Gastrocnemius medialis (tissue), 4 donors: ENCODE results near the gene NAV3.

Experiments
- POLR2A ChIP-seq, 2 donors: fragments of 450-650 bp; IDR thresholded peaks; one replicate each; pipeline ENCODE4 v1.6.1; 2017; ENCODE audit warnings: antibody characterized with exemption in 2 of 2, mild to moderate bottlenecking in 2 of 2, moderate library complexity in 2 of 2
- TF ChIP-seq, protein P1 (sequence below), 5 experiments: fragments of 450-650 bp in 3 of 5; fragments of 200-600 bp in 2 of 5; sonication (generic) in 2 of 5; IDR thresholded peaks in 4 of 5; conservative IDR thresholded peaks in 1 of 5; 1 replicate in 4 of 5; 2 replicates in 1 of 5; pipeline ENCODE4 v1.5.1; 2016 to 2019; ENCODE audit warnings: antibody characterized with exemption in 5 of 5, mild to moderate bottlenecking in 3 of 5, moderate library complexity in 3 of 5

- no peak for TF ChIP-seq POLR2A (IDR thresholded peaks at IDR 0.05)
- TF ChIP-seq, protein P1, sequence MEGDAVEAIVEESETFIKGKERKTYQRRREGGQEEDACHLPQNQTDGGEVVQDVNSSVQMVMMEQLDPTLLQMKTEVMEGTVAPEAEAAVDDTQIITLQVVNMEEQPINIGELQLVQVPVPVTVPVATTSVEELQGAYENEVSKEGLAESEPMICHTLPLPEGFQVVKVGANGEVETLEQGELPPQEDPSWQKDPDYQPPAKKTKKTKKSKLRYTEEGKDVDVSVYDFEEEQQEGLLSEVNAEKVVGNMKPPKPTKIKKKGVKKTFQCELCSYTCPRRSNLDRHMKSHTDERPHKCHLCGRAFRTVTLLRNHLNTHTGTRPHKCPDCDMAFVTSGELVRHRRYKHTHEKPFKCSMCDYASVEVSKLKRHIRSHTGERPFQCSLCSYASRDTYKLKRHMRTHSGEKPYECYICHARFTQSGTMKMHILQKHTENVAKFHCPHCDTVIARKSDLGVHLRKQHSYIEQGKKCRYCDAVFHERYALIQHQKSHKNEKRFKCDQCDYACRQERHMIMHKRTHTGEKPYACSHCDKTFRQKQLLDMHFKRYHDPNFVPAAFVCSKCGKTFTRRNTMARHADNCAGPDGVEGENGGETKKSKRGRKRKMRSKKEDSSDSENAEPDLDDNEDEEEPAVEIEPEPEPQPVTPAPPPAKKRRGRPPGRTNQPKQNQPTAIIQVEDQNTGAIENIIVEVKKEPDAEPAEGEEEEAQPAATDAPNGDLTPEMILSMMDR (IDR thresholded peaks at IDR 0.05 in 4 of 5, conservative IDR thresholded peaks at IDR 0.05 in 1 of 5), result no peak
These were observed 45.5 kb upstream of the NAV3 start for GRCh38 chr12:77785211-77785610.
